Globus pallidus (tissue), 1 donor: ENCODE data around the gene HIPK3.
A peak's percentile ranks its signal among the peaks of the same experiment; 100 is the strongest.
"Not testable (repeated sequence)": the region's sequence is repeated elsewhere in the genome, so short reads cannot be mapped to it uniquely, and the experiment has no call there.

Experiments
- DNase-seq: peaks from one replicate; pipeline ENCODE4 v3.0.0-alpha.2; 2015; ENCODE audit warnings: low spot score

Gene HIPK3

GRCh38 chr11:33362051-33362910 is 105.1 kb downstream of the HIPK3 start:
- peak; percentile 26 for DNase-seq

GRCh38 chr11:33366918-33367317 is 109.7 kb downstream of the HIPK3 start:
- no peak for DNase-seq

- not testable (repeated sequence) for DNase-seq
Observed at GRCh38 chr11:33368475-33368874, 111.3 kb downstream of the HIPK3 start.

GRCh38 chr11:33368931-33369330 is 111.8 kb downstream of the HIPK3 start:
- no peak for DNase-seq

GRCh38 chr11:33373636-33374035 is 116.5 kb downstream of the HIPK3 start:
- no peak for DNase-seq

GRCh38 chr11:33375236-33375635 is 118.1 kb downstream of the HIPK3 start:
- DNase-seq: no peak

- no peak for DNase-seq
Observed at GRCh38 chr11:33375688-33376311, 118.6 kb downstream of the HIPK3 start, which contains the start of gene KIAA1549L. TSS of gene KIAA1549L (plus strand) at chr11:33376108.

GRCh38 chr11:33376331-33377310 is 119.4 kb downstream of the HIPK3 start:
- DNase-seq: no peak

- DNase-seq: no peak
Observed at GRCh38 chr11:33377412-33378370, 120.5 kb downstream of the HIPK3 start.

- DNase-seq: no peak
Observed at GRCh38 chr11:33379947-33380346, 122.8 kb downstream of the HIPK3 start.

- DNase-seq: peak; percentile 18
Observed at GRCh38 chr11:33383075-33383919, 126.1 kb downstream of the HIPK3 start.

GRCh38 chr11:33383920-33384209 is 126.7 kb downstream of the HIPK3 start:
- no peak for DNase-seq

GRCh38 chr11:33384220-33384619 is 127.0 kb downstream of the HIPK3 start:
- DNase-seq: no peak

- DNase-seq: no peak
Observed at GRCh38 chr11:33387581-33387980, 130.4 kb downstream of the HIPK3 start.

GRCh38 chr11:33387996-33388395 is 130.8 kb downstream of the HIPK3 start:
- DNase-seq: no peak

GRCh38 chr11:33388793-33389525 is 131.8 kb downstream of the HIPK3 start:
- no peak for DNase-seq

GRCh38 chr11:33389635-33390034 is 132.5 kb downstream of the HIPK3 start:
- no peak for DNase-seq

- DNase-seq: no peak
Observed at GRCh38 chr11:33390944-33391892, 134.0 kb downstream of the HIPK3 start.
